GM21360 (cell line): ENCODE results near the gene CHST2.

Experiments
- ATAC-seq: cut with Tn5 transposase; IDR thresholded peaks from one replicate; pipeline ENCODE4 v1.9.1; 2021; ENCODE audit warnings: mild to moderate bottlenecking, moderate library complexity; ENCODE audit not compliant: unreplicated experiment

The CHST2 gene

GRCh38 chr3:143128227-143128955 lies 8.8 kb downstream of the CHST2 start:
- ATAC-seq = no peak

GRCh38 chr3:143132246-143132980 lies 12.8 kb downstream of the CHST2 start:
- ATAC-seq = no peak

- ATAC-seq = no peak
Observed at GRCh38 chr3:143134471-143134870, 14.9 kb downstream of the CHST2 start.

- ATAC-seq = no peak
Observed at GRCh38 chr3:143135150-143135549, 15.6 kb downstream of the CHST2 start.

GRCh38 chr3:143137435-143138036 lies 18.0 kb downstream of the CHST2 start:
- ATAC-seq = no peak

GRCh38 chr3:143138953-143139352 lies 19.4 kb downstream of the CHST2 start:
- ATAC-seq = no peak

GRCh38 chr3:143139762-143140161 lies 20.2 kb downstream of the CHST2 start:
- no peak for ATAC-seq

- no peak for ATAC-seq
Observed at GRCh38 chr3:143140550-143140949, 21.0 kb downstream of the CHST2 start.

GRCh38 chr3:143142354-143142753 lies 22.8 kb downstream of the CHST2 start:
- ATAC-seq = no peak

GRCh38 chr3:143145906-143146305 lies 26.3 kb downstream of the CHST2 start:
- no peak for ATAC-seq

- no peak for ATAC-seq
Observed at GRCh38 chr3:143146486-143147274, 27.1 kb downstream of the CHST2 start.

GRCh38 chr3:143147707-143148106 lies 28.1 kb downstream of the CHST2 start:
- no peak for ATAC-seq

- ATAC-seq = no peak
Observed at GRCh38 chr3:143150071-143150470, 30.5 kb downstream of the CHST2 start.

GRCh38 chr3:143151004-143151731 lies 31.6 kb downstream of the CHST2 start:
- no peak for ATAC-seq

- no peak for ATAC-seq
Observed at GRCh38 chr3:143152043-143152442, 32.5 kb downstream of the CHST2 start.

- no peak for ATAC-seq
Observed at GRCh38 chr3:143155756-143156155, 36.2 kb downstream of the CHST2 start.

- ATAC-seq = peak; percentile 86
Observed at GRCh38 chr3:143158014-143158988, 38.7 kb downstream of the CHST2 start.

- no peak for ATAC-seq
Observed at GRCh38 chr3:143160437-143160836, 40.9 kb downstream of the CHST2 start.

GRCh38 chr3:143163562-143164100 lies 44.1 kb downstream of the CHST2 start:
- no peak for ATAC-seq
